HG02884 (cell line): ENCODE data around the gene COL5A2.

Source experiments
- ATAC-seq: cut with Tn5 transposase; IDR thresholded peaks from one replicate; pipeline ENCODE4 v1.9.1; 2021; ENCODE audit warnings: mild to moderate bottlenecking, moderate library complexity; ENCODE audit not compliant: unreplicated experiment

The COL5A2 gene

DNA sequence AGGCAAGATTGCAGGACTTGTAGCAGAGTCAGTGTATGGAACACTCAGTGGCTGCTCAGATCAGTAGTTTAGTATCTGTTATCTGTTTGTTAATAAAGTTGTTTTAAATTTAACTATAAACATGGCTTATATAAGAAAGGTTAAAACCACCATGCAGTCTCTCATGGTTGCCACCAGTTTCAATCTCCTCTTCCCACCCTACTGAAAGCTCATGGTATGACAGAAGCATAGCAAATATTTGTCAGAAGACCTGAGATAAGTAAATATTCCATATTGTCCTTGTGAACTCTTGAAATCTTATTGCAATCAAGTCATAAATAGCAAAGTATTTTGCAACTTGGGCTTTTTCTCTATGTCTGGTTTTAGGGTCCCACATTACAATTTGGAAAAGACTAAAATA lies 2.1 kb upstream of the COL5A2 start:
- no peak for ATAC-seq

DNA sequence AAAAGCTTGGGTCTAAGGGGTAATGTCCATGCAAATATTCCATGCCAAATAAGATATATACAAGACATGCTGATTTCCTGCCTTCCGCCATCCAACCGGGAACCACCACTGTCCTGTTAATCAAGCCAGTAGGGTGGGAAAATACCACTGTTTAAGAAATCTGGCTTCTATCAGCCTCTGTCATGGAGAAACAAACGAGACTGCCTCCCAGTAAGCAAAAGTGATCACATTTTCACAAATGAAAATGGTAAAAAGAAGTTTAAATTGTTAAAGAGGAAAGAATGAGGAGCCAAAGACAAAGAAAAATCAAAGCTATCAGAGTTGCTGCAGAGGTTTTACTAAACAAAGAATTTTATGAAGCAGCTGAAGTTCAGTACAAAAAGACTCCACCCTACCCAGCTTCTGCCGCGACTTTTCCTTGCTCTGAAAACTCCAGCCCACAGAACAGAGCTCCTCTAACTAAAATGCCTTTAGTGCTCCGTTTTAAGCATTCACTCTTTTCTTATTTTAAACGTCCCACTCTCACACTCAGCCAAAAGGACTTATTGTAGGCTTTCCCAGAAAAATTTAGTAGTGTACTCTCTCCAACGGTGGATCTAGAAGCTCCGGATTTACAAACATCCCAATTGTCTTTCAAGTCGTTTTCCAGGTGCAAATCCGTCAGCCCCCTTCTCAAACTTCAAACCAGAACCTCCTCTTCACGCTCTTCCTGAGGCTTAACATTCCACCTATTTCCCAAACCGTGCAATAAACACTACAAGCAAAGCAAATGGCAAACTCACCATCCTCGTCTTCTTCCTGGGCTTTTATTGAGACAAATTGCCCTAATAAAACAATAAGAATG lies 613 bp downstream of the COL5A2 start:
- no peak for ATAC-seq

DNA sequence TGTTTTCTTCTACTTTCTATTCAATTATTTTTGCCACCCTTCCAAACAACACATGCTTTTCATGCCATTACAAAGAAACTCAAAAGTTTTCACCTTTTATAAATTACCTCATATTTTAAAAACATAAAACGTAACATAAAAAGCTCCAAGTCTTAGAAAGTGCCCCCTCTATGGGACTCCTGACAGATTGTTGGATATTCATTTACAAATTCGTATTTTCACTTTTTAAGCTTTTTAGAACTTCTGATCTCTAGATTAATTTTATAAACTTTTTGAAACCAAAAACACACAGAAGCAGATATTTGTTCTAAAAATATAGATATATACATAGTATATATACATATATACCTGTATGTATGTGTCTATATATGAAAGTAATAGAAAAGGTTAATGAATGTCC lies 1.5 kb downstream of the COL5A2 start:
- ATAC-seq: no peak

DNA sequence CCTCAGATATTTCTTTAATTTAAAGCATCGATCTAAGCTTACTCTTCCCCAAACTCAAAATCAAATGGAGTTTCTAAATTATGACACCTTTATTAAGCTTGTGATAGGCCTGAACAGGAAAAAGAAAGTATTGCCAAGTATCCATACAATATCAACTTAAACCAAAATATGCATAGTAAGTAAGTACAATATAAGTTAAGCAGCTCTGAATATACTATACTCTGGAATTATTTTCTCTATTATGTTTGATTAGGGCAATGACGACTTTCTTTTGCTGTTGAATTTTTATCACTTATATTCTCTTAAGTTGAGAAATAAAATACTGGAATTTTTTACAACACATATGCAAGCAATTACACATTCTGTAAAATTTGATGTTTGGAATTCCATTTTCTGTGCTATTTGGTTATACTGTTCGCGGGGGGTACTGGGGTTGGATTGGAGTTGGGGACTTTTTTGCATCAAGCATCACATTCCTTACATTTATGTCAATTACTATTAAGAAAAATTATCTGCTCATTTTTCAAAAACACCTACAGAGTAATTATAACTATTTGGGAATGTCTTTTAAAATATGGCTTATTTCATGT lies 2.2 kb downstream of the COL5A2 start:
- no peak for ATAC-seq

DNA sequence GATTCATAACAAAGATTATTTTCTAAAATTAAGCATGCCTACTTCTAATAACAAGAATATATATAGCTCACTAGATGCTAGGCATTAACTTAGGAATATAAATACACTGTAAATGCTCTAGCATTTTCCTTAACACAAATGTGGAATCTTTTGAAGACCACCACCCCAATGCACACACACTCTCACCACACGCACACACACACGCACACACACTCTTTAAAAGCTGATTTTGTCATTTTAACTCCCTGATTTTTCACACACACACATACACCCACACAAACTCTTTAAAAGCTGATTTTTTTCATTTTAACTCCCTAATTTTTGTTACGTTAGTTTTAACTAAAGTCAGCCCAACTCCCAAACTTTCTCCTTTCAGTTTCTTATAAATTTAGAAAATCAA lies 3.0 kb downstream of the COL5A2 start:
- no peak for ATAC-seq

DNA sequence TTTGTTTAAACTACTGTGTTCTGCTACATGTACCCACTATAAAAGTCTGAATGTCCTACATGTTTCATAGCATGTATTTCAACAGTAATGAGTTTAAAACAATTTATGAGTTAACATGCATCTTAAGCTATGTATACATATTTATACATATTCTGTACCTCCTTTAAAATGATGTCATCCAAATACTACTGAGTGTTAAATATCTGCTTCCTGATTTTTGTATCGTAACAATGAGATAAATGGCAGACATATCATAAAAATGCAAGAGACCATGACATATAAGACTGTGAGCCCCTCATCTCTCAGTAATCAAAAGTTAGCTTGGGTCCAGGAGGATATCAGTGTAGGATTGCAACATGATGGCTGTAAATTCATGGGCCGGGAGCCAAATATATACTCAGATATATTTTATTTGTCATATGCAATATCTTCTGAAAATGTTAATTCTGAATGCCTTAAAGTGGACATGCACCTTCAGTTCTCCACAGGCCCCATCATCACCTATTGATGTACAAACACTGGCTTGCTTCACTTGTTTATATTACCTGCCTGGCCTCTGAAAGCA lies 3.6 kb downstream of the COL5A2 start:
- ATAC-seq: no peak

DNA sequence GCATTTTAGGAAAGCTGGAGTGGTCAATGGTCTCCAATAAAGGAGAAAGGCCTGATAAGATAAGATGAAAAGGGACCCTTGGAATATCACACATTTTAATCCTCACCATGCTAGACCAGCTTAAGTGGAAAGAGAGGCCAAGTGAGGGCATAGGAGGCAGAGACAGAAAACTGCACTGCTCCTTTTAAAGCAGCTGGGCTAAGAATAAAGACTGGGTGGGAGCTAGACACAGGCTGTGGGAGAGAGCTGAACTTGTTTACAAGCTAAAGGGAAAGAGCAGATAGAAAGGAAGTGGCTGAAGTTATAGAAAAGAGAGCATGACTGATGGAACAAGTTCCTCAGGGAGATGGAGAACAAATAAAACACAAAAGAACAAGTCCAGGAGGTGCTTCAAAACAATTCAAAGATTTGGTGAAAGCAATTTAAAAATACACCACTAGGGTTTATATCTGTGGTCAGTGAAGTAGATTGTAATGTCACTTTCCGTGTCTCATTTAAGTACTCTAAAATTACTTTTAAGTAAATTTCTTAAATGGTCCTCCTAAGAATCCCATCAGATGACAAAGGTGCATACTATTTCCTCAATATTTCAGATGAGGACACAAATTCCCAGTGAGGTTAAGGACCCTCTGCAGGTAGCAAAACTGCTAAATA lies 7.5 kb downstream of the COL5A2 start:
- ATAC-seq: no peak

DNA sequence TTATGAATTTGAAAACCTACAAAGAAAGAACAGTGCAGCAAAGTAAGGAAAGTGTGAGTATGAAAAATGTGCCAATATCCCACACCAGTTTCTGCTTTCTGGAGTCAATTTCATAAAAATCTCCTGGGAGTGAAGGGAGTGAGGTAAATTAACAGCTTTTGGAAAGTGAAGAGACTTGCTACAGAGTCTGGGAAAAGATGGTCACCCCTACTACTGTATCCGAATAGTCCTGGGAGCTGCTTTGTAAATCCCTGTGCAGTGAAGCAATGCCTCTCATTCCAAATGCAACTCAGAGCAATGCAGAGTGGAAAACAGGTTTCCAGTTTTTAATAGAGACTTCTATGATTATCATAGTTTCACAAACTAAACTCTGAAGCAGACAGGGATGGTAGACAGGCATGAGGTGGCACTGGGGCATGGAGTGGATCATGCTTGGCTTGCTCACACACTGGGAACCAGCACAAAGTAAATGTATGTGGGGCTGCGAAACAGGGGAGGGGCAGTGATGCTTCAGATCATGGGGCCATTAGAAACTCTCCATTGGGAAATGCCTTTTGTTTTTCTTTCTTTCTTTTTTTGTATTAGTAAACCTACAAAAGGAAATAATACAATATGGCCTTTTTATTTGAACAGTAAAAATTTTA lies 10.6 kb downstream of the COL5A2 start:
- ATAC-seq: no peak

DNA sequence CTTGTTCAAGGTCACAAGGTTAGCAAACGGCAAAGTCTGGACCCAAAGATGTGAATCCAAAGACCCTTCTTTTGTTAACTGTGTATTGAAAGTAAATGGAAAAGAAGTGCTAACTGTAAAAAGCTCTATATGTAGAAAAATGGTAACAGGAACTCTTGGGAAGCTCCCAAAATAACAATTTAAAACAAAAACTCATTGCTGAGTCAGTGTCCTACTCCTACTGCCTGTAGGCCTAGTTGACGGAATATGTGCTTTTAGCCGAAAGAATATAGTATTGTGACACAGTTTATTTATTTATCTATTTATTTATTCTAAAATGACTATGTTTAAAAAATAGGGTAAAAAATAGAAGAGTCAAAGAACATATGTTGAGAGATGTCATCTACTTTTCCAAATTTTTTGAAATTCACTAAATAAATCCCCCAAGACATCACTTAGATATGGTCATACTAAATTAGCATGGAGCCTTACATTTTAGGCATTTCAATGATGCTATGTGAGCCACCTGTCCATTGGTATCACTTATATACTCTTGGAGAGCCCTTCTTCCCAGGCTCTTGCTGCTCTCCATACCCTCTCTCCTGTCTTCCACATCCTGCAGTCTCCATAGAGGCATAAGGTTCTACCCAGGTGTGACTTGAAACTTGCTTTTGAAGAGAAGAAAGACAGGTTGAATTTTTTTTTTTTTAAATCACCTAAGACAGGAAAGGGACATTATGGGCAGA lies 13.7 kb downstream of the COL5A2 start:
- ATAC-seq: no peak

DNA sequence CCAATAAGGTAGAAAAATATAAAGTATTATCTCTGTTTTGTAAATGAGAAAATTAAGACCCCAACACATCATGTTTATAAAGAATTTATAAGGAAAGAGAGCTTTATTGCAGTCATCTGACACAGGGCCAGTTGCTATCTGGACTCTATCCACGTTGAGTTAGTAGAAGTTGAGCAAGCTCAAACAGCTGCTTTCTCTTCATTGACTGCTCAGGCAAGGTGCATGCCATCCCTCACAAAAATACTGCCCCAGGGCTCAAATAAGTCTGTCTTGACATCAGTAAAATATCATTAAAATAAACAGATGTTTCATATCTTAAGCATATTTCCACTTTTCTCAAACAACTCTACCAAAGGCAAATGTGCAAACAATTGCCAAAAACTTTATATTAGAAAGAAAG lies 14.8 kb downstream of the COL5A2 start:
- no peak for ATAC-seq

DNA sequence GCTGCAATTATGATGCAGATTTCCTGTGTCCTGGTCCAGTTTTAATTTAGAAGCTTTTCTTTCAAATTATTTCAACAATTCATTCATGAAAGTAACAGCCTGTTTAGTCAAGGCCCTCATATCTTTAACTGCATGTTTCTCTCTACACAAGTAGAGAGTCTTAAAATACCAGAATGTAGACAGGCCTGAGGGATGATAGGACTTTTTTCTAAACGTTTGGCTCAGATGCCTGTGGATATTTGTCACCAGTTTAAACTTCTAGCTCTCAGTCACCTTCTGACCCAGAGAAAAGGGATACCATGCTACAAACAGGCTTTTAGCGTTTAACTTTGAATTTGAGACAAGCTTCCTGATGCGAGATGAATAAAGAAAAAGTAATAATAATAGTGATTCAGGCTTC lies 15.7 kb downstream of the COL5A2 start:
- no peak for ATAC-seq

DNA sequence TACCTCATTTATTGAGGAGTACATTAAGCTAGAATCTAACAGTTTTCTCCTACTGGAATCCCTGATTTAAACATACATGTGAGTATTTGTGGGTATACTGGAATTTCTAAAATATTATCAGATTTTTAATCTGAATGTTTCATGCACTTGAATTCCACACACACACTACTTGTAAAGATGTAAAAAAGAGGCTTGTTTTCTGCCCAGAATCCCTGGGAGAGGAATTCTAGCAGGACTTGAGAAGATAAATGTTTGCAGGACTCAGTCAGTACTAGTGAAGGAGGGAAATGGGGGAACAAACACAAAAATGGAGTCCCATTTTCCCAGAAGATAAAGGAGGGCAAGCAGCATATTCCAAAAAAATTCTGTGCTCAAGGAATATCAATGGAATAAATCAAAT lies 17.0 kb downstream of the COL5A2 start:
- ATAC-seq: no peak

DNA sequence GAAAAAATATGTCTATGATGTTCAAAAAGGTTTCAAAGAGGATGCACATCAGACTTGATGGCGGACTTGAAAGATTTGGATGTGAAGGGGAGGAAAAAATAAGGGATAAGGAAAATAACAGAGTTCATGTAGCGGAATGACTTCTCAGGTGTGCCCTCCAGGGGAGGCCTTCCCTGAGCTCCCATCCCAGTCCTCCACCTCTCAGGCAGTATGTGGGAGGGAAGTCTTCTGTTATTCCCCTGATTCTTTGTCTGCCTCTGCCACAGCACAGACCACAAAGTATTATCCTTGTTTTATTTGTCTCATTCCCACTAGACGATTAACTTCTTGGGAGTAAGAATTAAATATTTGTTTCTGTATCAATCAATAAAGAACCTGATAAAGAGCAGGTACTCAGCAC lies 17.7 kb downstream of the COL5A2 start:
- no peak for ATAC-seq

DNA sequence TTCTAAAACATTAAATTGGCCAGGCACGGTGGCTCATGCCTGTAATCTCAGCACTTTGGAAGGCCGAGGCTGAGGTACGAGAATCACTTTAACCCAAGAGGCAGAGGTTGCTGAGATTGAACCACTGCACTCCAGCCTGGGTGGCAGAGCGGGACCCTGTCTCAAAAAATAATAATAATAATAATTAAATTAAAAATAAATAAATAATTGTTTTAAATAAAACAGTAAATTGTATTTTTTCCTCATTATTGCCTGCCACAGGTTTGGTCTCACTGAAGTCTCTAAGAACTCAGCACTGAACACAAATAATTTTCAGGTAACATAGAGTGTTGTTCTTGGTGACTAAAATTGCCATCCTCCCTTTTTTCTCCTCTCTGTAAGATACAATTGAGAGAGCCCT lies 19.8 kb downstream of the COL5A2 start:
- no peak for ATAC-seq

DNA sequence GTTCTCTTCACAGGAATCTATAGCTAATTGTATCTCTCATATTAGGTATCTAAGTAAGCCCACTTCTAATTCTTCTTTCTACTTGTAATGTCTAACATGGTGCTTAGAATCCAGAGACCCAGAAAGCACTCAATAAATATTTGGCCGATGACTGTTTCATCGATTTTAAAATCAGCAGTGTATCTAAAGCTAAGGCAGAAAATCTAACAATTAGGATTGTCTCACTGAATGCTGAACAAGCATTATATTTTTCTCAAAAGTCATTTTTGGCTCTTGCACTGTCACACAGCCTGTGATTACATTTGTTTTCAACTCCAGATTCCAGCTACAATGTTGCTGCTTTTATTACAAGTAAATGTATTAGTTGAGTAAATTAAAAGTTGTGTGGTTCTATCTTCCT lies 20.3 kb downstream of the COL5A2 start:
- ATAC-seq: no peak

DNA sequence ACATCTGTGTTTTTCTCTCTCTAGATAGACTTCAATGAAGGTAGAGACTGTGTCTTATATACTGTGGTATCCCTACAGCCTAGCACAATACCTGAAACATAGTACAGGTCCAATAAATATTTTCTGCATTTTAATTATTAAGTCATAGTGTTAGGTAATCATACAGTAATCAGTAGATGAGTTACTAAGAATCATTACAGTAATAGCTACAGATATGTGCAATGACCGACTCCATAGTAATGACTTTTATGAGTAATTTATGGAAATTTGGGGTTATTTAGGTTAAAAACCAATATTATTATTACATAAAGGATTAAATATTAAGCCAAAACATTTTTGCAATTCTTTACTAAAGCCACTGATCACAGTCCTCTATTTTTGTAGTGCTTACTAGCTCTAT lies 21.6 kb downstream of the COL5A2 start:
- no peak for ATAC-seq

DNA sequence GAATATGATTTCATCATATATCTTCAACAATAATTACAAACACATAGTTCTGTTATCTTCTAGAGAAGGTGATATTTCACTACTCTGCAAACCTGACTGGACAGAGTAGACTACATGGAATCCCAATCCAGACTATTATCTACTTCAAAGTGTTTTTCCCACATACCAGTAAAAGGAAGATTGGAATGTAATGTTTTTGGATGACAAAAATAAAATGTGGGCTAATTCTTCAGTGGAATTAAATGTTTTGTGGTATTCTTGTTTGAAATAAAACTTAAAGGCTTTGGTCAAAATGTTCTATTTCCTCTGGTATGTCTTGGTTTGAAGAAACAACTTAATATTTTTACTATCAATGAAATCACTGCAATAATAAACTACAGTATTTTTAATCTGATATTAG lies 22.1 kb downstream of the COL5A2 start:
- no peak for ATAC-seq

DNA sequence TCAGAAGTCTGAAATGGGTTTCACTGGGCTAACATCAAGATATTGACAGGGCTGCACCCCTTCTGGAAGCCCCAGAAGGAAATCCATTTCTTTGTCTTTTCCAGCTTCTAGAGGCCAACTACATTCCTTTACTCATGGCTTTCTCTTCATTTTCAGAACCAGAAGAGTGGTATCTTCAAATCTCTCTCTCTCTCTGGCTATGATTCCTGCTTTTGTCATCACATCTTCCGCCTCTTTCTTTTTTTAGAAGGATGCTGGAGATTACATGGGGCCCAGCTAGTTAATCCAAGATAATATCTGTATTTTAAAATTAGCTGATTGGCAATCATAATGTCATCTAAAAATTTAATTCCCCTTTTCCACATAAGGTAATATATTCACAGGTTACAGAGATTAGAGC lies 23.8 kb downstream of the COL5A2 start:
- ATAC-seq: no peak

DNA sequence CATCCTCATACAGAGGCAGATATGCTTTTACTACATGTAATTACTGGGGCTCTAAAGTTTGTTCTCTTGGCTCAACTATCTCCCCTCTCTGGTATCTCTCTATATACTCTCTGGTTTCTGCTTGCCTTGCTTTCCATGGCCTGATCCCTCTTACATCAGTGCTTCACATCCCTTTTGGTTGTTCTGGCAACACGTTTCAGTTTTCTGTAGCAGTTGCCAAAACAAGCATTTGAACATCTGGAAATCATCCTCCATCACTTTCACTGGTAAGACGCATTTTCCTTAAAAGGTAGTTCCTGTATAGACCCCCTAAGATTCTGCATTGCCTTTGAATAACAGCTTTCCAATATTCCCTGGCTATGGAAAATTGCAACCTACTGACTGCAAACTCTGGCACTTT lies 25.9 kb downstream of the COL5A2 start:
- ATAC-seq: no peak

DNA sequence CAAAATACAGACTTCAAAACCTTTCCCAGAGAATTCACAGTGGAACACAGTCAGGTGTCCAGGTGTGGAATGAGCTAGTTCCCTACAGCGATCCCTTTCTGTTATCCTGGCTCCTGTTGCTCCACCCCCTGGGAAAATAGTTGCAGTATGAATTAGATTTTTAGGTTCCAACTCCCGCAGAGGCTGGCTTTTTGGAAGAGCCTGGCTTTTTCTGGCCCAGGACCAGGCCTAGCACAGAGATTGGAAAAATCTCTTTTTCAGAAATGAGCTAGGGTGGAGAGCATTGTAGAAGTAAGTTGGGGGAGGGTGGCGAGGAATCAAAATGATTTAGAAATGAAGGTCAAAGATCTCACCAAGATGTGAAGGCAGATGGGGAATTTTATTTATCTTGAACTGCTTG lies 27.1 kb downstream of the COL5A2 start:
- ATAC-seq: no peak

DNA sequence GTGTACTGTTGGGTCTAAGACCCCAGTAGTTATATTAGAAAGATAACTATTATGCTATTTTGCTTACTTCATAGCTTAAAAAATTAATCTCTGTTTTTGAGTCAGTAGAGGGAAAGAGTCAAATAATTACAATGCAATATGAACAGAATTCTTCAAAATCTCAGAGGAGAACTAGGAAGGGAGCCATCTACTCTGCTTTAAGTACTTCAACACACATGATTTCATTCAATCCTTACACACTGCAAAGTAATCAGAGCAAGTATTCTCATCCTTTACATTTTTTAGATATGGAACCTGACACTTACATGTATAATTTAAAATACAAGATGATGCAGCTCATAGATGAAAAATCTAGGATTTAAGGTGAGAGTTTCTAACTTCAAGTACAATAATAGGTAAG lies 27.7 kb downstream of the COL5A2 start:
- no peak for ATAC-seq
